MV-4-11 (cell line): ENCODE measurements around the gene PDXP.
"Not testable (repeated sequence)": the region's sequence is repeated elsewhere in the genome, so short reads cannot be mapped to it uniquely, and the experiment has no call there.

Source experiments
- DNase-seq: peaks from one replicate; lab custom pipeline; 2025; lab: John Stamatoyannopoulos, UW

The PDXP gene, protein sequence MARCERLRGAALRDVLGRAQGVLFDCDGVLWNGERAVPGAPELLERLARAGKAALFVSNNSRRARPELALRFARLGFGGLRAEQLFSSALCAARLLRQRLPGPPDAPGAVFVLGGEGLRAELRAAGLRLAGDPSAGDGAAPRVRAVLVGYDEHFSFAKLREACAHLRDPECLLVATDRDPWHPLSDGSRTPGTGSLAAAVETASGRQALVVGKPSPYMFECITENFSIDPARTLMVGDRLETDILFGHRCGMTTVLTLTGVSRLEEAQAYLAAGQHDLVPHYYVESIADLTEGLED

DNA sequence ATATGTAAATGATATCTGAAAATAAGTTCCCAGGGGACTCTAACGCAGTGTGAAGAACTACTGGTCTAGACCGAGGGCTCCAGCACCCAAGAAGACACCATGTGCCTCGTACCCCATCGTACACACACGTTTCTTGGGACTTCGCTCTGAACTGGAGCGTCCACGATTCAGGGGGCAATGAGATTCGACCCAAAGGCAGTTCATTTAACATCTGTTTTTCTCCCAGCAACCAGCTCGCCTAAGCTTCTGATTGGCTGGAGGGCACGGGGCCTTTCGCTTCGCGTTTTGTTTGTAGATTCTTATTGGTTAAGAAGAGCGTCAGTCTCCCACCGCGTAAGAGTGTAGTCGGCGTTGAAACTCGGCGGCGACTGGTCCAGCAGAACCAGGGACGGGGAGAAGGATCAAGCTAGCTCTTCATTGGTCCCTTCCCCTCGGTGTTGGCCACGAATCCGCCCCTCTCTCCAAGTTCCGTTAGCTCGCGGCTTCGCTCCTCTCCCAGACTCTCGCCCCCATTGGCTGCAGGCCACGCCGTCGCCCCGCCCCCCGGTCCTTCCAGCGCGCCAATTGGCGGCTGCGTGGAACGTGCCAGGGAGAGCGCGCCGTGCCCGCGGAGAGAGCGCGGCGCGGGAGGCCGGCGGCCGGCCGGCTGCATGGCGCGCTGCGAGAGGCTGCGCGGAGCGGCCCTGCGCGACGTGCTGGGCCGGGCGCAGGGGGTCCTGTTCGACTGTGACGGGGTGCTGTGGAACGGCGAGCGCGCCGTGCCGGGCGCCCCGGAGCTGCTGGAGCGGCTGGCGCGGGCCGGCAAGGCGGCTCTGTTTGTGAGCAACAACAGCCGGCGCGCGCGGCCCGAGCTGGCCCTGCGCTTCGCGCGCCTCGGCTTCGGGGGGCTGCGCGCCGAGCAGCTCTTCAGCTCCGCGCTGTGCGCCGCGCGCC is at the start of gene PDXP:
PDXP (plus strand) TSS at position 591 of the 933 bp plus-strand sequence; CDS start at position 651, 60 bp downstream.
- DNase-seq = peak; percentile 100

DNA sequence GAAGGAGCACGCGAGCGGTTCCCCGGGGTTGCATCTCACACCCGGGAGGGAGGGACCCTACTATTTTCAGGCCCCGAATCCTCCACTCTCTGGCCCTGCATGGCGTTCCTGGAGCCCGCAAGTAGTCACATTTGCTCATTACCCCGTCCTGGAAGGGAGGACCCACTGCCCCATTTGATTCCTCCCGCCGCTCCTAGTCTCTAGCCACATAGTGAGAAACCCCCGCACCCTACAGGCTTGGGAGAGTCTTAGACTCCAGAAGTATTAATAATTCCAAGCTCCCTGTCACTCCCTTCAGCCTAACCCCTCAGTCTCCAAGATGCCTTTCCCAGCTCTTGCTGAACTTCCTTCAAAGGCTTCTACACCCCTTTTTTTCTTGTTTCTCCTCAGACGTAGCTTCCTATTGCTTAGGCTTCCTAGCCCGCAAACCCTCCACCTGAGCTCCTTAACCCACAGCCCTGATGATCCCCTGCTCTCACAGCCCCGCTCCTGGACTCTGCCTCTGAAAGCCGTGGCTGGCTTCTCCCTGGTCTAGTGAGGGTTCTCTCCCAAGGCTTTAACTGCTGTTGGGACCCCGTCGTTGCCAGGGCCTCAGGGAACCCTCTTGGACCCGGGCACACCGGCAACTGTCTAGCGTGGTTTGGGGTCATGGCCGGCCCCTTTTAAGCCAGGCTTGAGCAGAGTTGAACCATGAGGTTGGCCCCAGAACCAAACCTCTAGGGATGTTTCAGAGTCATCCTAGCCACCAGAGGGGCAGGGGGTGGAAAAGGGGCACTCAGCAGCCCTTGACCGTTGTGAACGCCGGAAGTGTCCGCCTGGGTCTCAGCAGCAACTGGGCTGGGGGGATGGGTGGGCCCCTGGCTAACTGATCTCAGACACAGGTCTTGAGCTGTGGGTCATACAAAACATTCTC is 49.0 kb upstream of the PDXP start:
- DNase-seq = no peak

DNA sequence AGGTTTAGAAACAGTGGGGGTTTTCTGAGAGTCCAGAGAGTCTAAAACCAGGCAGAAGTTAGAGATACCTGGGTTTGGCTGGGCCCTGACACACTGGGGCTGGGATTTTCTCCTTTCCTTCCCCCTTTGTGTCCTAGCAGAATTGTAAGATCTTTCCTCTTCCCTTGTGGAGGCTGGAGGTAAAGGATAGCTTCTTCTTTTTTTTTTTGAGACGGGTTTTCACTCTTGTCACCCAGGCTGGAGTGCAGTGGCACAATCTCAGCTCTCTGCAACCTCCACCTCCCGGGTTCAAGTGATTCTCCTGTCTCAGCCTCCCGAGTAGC is 48.4 kb upstream of the PDXP start:
- not testable (repeated sequence) for DNase-seq

DNA sequence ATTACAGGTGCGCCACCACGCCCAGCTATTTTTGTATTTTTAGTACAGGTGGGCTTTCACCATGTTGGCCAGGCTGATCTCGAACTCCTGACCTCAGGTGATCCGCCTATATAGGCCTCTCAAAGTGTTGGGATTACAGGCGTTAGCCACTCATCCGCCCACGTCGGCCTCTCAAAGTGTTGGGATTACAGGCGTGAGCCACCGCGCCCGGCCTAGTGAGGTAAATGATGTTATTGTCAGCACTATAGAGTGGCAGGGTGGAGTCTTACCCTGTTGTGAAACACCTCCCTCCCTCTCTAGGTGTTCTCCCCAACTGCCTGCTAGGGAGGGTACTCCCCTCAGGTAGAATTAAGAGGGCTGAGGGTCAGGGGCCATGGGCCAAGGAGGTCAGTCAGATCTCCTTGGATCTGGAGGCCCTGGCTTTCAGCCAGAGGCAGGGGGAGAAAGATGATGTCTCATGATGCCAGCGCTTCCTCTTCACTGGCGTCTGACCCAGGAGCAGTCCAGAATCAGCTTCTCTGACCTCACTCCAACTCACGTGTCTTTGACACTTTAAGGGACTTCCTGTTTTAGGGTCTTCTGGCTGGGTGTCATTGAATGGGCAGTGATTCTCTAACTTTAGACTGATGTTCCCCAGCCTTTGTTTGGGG is 47.9 kb upstream of the PDXP start:
- DNase-seq = peak; percentile 57

DNA sequence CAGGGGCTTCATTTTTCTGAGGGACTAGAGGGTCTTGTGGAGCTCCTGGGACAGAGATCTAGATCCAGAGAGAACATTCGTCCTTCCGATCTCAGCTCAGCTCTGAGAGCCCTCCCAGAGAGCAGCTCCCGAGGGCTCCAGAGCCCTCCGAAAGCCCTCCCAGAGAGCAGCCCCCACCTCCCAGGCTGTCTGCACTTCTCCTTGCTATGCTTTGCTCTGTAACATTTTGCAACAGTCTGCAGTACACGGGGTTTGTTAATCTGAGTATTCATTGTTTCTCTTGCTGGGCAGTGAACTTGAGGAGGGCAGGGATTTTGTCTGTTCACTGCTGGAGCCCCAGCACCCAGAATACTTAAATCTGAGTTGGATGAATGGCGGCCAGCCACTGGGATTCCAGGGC is 47.3 kb upstream of the PDXP start:
- DNase-seq = no peak

DNA sequence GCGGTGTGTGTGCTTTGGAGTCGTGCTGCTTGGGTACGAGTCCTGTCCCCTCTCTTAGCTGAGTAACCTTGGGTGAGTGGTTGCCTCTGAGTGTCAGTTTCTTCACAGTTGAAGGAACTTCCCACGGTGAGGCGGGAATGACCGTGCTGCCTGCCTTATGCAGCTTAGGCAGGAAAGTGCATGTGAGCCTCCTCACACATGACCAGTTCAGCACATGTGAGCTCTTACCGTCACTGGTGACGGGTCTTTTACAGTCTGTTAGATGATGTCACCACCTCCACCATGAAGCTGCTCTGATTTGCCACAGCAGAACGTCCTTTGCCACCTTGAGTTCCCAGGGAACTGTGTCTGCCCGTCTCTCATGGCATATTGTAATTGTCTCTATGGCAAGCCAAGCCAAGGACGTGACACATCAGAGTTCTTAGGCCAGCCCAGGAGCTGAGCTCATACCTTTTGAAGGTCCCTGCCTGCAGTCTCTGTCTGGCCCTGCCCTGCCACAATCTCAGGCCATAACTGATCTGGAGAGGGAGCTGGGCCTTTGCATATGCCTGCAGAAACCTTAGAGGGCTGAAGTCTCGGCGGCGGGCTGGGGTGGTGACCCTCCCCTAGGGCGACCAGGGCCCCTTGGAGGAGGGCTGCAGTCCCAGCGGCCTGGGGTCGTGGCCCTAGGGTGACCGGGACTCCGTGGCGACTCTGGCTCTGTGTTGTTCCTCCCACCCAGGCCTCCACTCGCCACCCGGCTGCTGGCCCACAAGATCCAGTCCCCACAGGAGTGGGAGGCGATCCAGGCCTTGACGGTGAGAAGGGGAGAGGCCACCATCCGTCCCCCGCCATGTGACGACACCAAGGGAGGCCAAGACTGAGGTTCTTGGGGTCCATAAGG is 42.1 kb upstream of the PDXP start:
- no peak for DNase-seq

DNA sequence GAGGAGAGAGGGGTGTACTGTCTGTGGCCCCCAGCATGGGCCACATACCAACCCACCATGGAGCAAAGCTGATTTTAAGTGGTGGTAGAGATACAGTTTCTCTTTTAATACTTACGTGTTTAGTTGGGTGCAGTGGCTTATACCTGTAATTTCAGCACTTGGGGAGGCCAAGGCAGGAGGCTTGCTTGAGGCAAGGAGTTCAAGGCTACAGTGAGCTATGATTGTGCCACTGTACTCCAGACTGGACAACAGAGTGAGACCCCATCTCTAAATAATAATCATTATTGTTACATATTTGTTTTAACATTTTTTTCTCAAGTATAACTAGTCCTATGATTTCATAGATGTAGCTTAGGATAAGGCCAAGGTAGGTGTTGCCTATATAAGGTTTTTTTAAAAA is 41.1 kb upstream of the PDXP start:
- DNase-seq = no peak

DNA sequence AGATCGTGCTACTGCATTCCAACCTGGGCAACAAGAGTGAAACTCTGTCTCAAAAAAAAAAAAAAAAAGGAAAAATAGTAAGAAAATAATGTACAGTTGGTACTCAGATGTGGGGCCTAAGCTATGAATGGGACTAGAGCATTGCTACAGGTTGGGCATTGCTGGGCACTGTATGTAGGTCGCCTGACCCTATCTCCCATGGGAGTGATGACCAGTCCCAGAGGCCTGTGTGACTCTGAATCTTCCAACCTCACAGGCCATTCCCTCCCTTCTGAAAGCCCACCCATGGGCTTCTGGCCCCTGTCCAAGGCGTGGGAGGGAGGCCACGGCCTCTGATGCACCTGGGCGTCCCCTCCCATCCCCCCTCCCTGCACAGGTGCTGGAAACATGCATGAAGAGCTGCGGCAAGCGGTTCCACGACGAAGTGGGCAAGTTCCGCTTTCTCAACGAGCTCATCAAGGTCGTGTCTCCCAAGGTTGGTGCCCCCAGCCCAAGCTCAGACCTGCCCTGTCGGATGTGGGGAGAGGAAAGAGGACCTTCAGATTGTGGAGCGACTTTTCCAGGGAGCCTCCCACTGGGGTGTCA is 40.4 kb upstream of the PDXP start:
- DNase-seq = no peak

DNA sequence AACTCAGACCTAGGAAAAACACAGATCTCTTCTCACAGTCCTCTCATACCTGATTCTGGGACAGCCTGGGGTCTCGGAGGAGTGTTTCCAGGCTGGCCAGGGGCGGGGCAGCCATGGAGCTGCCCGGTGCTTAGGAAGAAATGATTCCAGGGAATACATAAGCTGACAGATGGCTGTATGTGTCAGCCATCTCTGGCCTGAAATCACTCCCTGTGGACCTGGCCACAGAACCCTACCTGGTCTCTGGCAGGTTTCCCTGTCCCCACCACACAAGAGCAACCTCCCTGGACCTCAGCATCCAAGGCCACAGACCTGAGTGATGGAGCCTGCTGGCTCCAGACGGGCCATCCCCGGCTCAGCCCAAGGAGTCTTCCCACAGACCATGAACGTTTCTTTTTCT is 39.8 kb upstream of the PDXP start:
- no peak for DNase-seq

DNA sequence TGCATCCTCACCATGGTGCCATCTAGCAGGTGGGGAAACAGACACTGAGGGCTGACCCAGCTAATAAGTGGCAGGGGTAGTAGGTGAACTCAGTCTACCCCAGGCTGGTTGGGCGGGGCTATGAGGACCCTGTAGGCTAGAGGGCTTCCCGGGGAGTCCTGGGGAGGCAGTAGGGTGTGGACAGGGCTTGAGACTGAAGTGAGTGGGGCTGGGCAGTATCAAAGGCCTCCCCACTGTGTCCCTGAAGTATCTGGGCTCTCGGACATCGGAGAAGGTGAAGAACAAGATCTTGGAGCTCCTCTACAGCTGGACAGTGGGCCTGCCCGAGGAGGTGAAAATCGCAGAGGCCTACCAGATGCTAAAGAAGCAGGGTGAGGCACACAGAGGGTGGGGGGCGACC is 38.5 kb upstream of the PDXP start:
- no peak for DNase-seq

DNA sequence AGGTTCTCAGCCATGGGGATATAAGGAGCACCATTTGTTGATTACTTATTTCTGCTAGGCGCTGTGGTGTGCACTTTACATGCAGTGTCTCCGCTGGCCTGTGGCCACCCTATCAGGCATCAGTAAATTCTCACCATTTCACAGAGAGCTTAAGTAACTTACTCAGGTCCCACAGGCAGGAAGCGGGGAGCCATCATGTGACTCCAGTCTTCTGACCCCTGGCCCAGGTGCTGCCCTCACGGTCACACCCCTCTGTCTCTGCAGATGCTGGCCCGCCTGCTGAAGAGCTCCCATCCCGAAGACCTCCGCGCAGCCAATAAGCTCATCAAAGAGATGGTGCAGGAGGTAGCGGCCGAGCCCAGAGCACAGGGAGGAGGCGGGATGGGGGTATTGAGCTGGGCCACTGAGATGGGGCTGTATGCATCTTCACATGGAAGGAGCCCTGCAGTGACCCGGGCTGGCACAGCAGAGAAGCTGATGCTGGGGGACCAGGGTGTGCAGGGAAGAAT is 37.1 kb upstream of the PDXP start:
- no peak for DNase-seq

DNA sequence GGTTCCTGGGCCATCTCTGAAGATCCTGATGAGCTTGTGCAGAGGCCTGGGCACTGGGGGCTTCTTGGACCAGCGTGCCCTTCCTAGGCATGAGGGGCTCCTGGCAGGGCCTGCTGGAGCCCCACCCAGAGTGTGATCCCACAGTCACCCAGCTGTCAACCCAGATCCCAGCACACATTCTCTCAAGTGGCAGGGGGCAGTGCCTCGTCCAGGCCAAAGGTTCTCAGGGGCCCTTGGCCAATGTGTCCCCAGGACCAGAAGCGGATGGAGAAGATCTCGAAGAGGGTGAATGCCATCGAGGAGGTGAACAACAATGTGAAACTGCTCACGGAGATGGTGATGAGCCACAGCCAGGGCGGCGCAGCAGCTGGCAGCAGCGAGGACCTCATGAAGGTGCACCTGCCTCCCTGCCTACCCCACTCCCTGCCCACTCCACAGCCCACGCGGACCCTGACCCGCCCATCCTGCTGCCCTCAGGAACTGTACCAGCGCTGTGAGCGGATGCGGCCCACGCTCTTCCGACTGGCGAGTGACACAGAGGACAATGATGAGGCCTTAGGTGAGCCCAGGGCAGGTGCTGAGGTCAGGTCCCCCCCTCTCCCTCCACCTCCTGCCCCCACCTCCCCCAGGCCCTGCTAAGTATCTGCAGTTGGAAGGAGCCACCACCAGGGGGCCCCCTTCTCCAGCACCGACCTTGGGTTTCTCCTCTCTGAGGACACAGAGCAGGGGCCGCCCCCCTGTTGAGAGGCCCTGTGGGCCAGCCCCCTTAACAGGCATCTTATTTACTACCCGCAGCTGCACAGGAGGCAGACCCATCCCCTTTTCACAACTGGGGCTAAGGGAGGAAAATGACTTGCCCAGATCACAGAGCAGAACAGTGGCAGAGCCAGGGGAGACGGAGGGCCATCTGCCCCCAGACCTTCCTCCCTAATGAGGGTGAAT is 35.2 kb upstream of the PDXP start:
- DNase-seq = no peak

DNA sequence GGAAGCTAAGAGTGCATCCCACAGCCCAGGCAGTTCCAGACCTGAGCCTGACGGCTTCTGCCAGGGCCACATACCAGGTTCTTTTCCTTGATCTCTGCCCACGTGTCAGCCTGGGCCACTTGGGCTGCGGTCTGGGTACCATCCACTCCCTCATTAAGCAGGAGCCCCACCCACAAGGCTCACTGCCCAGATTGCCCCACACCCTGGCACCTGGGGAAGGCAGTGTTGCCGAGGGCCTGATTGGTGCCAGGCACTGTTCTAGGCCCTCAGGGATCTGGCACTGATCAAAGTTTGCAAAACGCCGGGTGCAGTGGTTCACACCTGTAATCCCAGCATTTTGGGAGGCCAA is 34.5 kb upstream of the PDXP start:
- no peak for DNase-seq

DNA sequence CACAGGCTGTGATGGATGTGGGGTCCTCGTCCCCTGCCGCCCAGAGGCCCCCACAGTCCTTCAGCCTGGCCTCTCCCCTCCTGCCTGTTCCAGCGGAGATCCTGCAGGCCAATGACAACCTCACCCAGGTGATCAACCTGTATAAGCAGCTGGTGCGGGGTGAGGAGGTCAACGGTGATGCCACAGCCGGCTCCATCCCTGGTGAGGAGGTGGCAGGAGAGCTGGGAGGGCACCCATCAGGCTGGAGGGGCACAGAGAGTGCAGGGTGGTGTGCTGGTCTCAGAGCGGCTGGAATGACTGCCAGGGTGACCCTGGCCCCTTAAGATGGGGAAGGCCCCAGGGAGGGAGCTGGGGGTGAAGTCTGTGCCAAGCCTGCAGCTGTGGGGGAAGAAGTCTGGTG is 33.6 kb upstream of the PDXP start:
- DNase-seq = no peak

DNA sequence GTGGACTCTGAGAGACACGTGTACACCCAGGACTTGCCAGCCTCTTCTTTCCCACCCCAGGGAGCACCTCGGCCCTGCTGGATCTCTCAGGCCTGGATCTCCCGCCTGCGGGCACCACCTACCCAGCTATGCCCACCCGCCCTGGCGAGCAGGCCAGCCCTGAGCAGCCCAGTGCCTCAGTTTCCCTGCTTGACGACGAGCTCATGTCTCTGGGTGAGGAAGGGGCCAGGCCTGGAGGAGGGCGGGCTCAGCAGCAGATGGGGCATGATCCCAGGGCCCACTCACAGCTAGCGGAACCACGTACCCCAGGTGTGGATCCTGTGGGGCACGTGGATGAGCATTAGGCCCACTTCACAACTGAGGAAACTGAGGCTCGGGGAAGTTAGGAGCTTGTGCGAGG is 32.8 kb upstream of the PDXP start:
- no peak for DNase-seq

DNA sequence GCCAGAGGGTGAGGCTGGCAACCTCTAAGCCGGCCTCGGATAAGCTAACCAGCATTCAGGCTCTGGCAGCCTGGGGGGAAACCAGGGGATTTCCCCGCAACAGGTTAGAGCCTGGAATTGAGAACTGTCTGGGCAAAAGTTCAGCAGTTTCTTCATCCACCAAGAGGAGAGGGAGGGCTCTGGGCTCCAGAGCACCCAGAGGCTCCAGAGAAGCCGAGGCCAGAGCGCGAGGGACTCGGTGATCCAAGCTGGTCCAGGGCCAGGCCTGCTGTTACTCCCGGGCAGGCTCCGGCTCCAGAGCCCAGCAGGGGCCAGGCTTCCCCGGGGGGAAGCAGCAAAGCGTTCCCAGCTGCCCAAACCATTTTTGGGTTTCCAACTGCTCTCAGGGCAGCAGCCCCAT is 32.4 kb upstream of the PDXP start:
- DNase-seq = no peak

DNA sequence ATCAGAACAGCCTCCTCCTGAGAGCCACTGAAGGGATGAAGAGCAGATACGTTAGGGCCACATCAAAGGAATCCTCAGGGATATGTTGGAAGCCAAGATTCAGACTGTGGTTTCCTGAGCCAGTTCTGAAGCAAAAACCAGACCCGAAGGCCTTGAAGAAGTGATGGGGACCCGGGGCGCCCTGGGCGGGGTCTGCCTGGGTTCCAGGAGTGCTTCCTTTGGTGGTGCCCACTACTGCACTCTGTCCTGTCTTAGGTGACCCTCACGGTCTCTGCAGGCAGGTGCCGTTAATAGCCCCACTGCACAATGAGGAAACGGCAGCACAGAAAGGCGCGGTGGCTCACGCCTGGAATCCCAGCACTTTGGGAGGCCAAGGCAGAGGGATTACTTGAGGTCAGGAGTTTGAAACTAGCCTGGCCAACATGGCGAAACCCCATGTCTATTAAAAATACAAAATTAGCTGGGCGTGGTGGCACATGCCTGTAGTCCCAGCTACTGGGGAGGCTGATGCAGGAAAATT is 31.9 kb upstream of the PDXP start:
- DNase-seq = peak; percentile 27

DNA sequence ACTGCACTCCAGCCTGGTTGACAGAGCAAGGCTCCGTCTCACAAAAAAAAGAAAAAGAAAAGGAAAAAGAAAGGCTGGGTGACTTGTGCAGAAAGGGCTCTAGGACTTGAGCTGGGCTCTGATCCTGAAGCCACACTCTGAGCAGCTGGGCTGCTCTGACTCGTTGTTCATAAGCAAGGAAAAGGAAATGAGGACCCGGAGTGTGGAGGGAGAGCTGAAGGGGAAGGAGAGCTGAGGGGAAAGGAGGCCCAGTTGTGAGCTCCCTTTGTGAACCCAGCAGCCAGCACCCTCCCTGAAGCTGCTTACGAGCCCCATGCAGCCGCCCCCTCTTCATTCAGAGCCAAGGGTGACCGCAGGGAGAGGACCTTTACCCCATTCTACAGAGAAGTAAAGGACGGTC is 31.4 kb upstream of the PDXP start:
- DNase-seq = peak; percentile 29

DNA sequence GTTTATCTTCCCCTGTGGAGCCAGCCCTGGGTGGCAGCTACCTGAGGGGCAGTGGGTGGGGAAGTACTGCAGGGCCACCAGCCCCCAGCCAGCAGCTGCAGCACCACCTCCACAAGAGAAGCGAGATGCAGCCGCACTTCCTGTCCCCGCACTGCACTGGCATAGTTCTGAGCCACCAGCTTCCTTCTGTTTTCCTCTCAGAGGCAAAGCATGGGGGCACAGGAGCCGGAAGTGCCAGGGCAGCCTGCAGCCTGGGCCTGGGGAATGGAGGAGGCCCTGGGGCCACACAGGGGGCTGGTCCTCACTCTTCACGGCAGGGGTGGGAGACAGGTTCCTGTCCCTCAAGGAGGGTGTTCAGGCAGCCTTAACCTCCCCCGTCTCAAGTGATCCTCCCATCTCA is 31.0 kb upstream of the PDXP start:
- peak; percentile 59 for DNase-seq
